Neural cell (in vitro differentiated cells): Measurements from ENCODE around the gene SPOCK1. TPM values are rescaled to one million over a fixed set of nuclear protein-coding genes. Genes with fewer than 3 reads are reported as not detected.

Experiments used
- H2AFZ ChIP-seq: fragments of 200-600, 300-800 bp; sonication (generic), shearing (Covaris generic); 2 replicates; pipeline ENCODE4 v1.6.0; 2014; ENCODE audit warnings: low read depth, mild to moderate bottlenecking, antibody characterized with exemption, low read length, moderate library complexity
- H3F3A ChIP-seq: fragments of 200-600 bp; shearing (Covaris generic); 2 replicates; pipeline ENCODE4 v1.6.1; 2016; ENCODE audit warnings: mild to moderate bottlenecking, moderate library complexity, mixed read lengths, antibody characterized with exemption, low read length; ENCODE audit not compliant: insufficient read depth, poor library complexity, severe bottlenecking
- H3K27ac ChIP-seq: fragments of 200-600, 300-800 bp; sonication (generic), shearing (Covaris generic); 2 replicates; pipeline ENCODE4 v1.5.1; 2014; ENCODE audit warnings: mild to moderate bottlenecking, low read length, moderate library complexity
- H3K27me3 ChIP-seq: fragments of 300-800, 200-600 bp; sonication (generic), shearing (Covaris generic); 2 replicates; pipeline ENCODE4 v1.6.0; 2014; ENCODE audit warnings: mild to moderate bottlenecking, low read depth, low read length, moderate library complexity; ENCODE audit not compliant: insufficient read depth
- H3K36me3 ChIP-seq: fragments of 300-800, 200-600 bp; sonication (generic), shearing (Covaris generic); 2 replicates; pipeline ENCODE4 v1.5.1; 2014; ENCODE audit warnings: mild to moderate bottlenecking, antibody characterized with exemption, low read length, moderate library complexity; ENCODE audit not compliant: insufficient read depth
- H3K4me2 ChIP-seq: fragments of 300-800, 200-600 bp; sonication (generic), shearing (Covaris generic); 2 replicates; pipeline ENCODE4 v1.6.0; 2014; ENCODE audit warnings: mild to moderate bottlenecking, low read length
- H3K4me3 ChIP-seq: fragments of 300-800, 200-600 bp; sonication (generic), shearing (Covaris generic); 2 replicates; pipeline ENCODE4 v1.5.1; 2014; ENCODE audit warnings: mild to moderate bottlenecking, low read length, moderate library complexity
- H3K79me2 ChIP-seq: fragments of 200-600 bp; shearing (Covaris generic); replicated peaks from 2 replicates; pipeline ENCODE4 v1.6.0; 2014; ENCODE audit warnings: mild to moderate bottlenecking, low read length, moderate library complexity; ENCODE audit not compliant: insufficient read depth
- H3K9ac ChIP-seq: fragments of 300-800, 200-600 bp; sonication (generic), shearing (Covaris generic); 2 replicates; pipeline ENCODE4 v1.6.1; 2016; ENCODE audit warnings: mild to moderate bottlenecking, low read length, mixed read lengths
- H3K9me2 ChIP-seq: fragments of 200-600 bp; shearing (Covaris generic); 2 replicates; pipeline ENCODE4 v1.6.1; 2016; ENCODE audit warnings: mild to moderate bottlenecking, low read length, mixed read lengths; ENCODE audit not compliant: insufficient read depth
- H3K9me3 ChIP-seq: fragments of 200-600, 300-800 bp; sonication (generic), shearing (Covaris generic); 2 replicates; pipeline ENCODE4 v1.6.1; 2016; ENCODE audit warnings: mild to moderate bottlenecking, mixed run types, low read length, moderate library complexity, mixed read lengths
- H4K20me1 ChIP-seq: fragments of 200-600 bp; shearing (Covaris generic); 2 replicates; pipeline ENCODE4 v1.6.1; 2016; ENCODE audit warnings: mild to moderate bottlenecking, mixed run types; ENCODE audit not compliant: insufficient read depth
- CTCF ChIP-seq: fragments of 450-650 bp; IDR thresholded peaks from 2 replicates; pipeline ENCODE4 v1.5.1; 2014; ENCODE audit warnings: antibody characterized with exemption, mild to moderate bottlenecking, moderate library complexity; ENCODE audit not compliant: poor library complexity, severe bottlenecking
- EP300 ChIP-seq: fragments of 450-650 bp; conservative IDR thresholded peaks from 2 replicates; pipeline ENCODE4 v1.6.1; 2014; ENCODE audit warnings: antibody characterized with exemption, mild to moderate bottlenecking, moderate library complexity; ENCODE audit not compliant: poor library complexity, severe bottlenecking
- EZH2 ChIP-seq: fragments of 200-600, 300-800 bp; shearing (Covaris generic), sonication (generic); IDR thresholded peaks from 2 replicates; pipeline ENCODE4 v1.6.1; 2014; ENCODE audit warnings: antibody characterized with exemption, low read length, borderline replicate concordance, mild to moderate bottlenecking; ENCODE audit not compliant: insufficient read depth, poor library complexity, severe bottlenecking
- MXI1 ChIP-seq: fragments of 450-650 bp; conservative IDR thresholded peaks from 2 replicates; pipeline ENCODE4 v1.6.1; 2014; ENCODE audit warnings: antibody characterized with exemption, mild to moderate bottlenecking; ENCODE audit not compliant: poor library complexity, severe bottlenecking
- POLR2AphosphoS5 ChIP-seq: IDR thresholded peaks from 2 replicates; pipeline ENCODE4 v1.6.1; 2012
- RAD21 ChIP-seq: fragments of 450-650 bp; conservative IDR thresholded peaks from 2 replicates; pipeline ENCODE4 v1.6.1; 2014; ENCODE audit warnings: antibody characterized with exemption, mild to moderate bottlenecking, moderate library complexity
- REST ChIP-seq: IDR thresholded peaks from 2 replicates; pipeline ENCODE4 v1.6.1; 2012; ENCODE audit warnings: borderline replicate concordance
- SMC3 ChIP-seq: fragments of 450-650 bp; conservative IDR thresholded peaks from 2 replicates; pipeline ENCODE4 v1.6.1; 2014; ENCODE audit warnings: antibody characterized with exemption, mild to moderate bottlenecking, moderate library complexity; ENCODE audit not compliant: poor library complexity
- TAF1 ChIP-seq: IDR thresholded peaks from 2 replicates; pipeline ENCODE4 v1.6.1; 2012; ENCODE audit warnings: low read depth
- polyA plus RNA-seq: library from polyadenylated mRNA; depleted of rRNA; stranded (reverse); fragments of >200 nt; gene quantifications from 2 replicates; pipeline ENCODE4 v1.2.3, GENCODE V29; 2014

The SPOCK1 gene
- polyA plus RNA-seq, 1 donor from 2014 or later: 33.6 TPM

GRCh38 chr5:137497396-137498290 lies 1.5 kb downstream of the SPOCK1 start:
- Histone ChIP-seq H4K20me1 (no peaks in the 10 kb centered on the region), H3K4me3 (peak overlapping the region; percentile 91), H3K9me3 (no peaks in the 10 kb centered on the region), H3K27me3 (peaks cover 7% of the 10 kb centered on the region), H3K9me2 (no peaks in the 10 kb centered on the region), H3K4me2 (peak overlapping the region; percentile 59), H3K36me3 (no peaks in the 10 kb centered on the region), H3K9ac (peak overlapping the region; percentile 70), H2AFZ (no peak overlapping the region), H3K27ac (no peak overlapping the region), H3K79me2 (peaks cover 28% of the 10 kb centered on the region), H3F3A (no peaks in the 10 kb centered on the region)
- no peak for TF ChIP-seq TAF1
- TF ChIP-seq SMC3: no peak
- no peak for TF ChIP-seq CTCF
- TF ChIP-seq RAD21: peak; percentile 14
- no peak for TF ChIP-seq POLR2AphosphoS5
- TF ChIP-seq MXI1: no peak

- H3K36me3 ChIP-seq: no peaks in the 10 kb centered on the region
- peaks cover 28% of the 10 kb centered on the region for H3K79me2 ChIP-seq
- no peaks in the 10 kb centered on the region for H4K20me1 ChIP-seq
- peak overlapping the region; percentile 91 for H3K4me3 ChIP-seq
- no peak overlapping the region for H2AFZ ChIP-seq
- peaks cover 7% of the 10 kb centered on the region for H3K27me3 ChIP-seq
- H3K4me2 ChIP-seq: peak overlapping the region; percentile 12
- no peak overlapping the region for H3K9ac ChIP-seq
- no peaks in the 10 kb centered on the region for H3K9me2 ChIP-seq
- no peak overlapping the region for H3K27ac ChIP-seq
- no peaks in the 10 kb centered on the region for H3F3A ChIP-seq
- TF ChIP-seq MXI1 (no peak), CTCF (no peak), SMC3 (no peak), EP300 (no peak), TAF1 (no peak), RAD21 (no peak), REST (no peak), EZH2 (no peak)
- no peaks in the 10 kb centered on the region for H3K9me3 ChIP-seq
Measured at GRCh38 chr5:137496919-137497318, 2.2 kb downstream of the SPOCK1 start.
